Measurements from ENCODE around the gene CFP. TPM values are rescaled to one million over a fixed set of nuclear protein-coding genes. Genes with fewer than 3 reads are reported as not detected.
"Not testable (repeated sequence)": the region's sequence is repeated elsewhere in the genome, so short reads cannot be mapped to it uniquely, and the experiment has no call there.

The CFP gene
- total RNA-seq, 4 donors from 2014 or later = 3.0 to 7.6 (median 4.5) TPM

DNA sequence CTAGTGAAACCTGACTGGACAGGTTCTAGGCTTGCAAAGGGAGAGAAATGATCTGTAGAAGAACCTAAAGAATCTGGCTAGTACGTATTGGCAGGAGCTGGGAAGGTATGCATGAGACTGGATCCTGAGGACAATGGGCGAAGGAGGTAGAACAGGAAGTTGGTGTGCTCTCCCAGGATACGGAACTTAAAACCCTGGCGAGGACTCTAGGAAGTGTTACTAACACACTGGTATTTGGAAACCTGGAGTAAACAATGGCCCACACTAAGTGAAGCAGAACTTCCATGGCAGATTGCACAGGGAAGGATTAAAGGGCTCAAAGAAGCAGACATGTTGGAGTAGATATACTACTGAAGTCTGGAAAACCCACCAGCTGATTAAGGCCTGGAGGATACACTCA is 19.2 kb downstream of the CFP start:
- intact Hi-C loops (cut with DNase I; ENCODE audit: low total_unique reads) = no loop called here
- DNase-seq (ENCODE audit: low spot score in 2 of 2) = peak in 1 of 2 donors; percentile 42
- no peak for TF ChIP-seq POLR2A (IDR thresholded peaks at IDR 0.05)
- TF ChIP-seq, protein P1, sequence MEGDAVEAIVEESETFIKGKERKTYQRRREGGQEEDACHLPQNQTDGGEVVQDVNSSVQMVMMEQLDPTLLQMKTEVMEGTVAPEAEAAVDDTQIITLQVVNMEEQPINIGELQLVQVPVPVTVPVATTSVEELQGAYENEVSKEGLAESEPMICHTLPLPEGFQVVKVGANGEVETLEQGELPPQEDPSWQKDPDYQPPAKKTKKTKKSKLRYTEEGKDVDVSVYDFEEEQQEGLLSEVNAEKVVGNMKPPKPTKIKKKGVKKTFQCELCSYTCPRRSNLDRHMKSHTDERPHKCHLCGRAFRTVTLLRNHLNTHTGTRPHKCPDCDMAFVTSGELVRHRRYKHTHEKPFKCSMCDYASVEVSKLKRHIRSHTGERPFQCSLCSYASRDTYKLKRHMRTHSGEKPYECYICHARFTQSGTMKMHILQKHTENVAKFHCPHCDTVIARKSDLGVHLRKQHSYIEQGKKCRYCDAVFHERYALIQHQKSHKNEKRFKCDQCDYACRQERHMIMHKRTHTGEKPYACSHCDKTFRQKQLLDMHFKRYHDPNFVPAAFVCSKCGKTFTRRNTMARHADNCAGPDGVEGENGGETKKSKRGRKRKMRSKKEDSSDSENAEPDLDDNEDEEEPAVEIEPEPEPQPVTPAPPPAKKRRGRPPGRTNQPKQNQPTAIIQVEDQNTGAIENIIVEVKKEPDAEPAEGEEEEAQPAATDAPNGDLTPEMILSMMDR (IDR thresholded peaks at IDR 0.05) = no peak
- no peak overlapping the region for H3K4me3 ChIP-seq (ENCODE audit: low read depth, poor library complexity, severe bottlenecking)
- WGBS, 2 donors = 75 to 88% methylated on average over 4 of the region's 4 CpGs

- no peak for TF ChIP-seq POLR2A (IDR thresholded peaks at IDR 0.05)
- TF ChIP-seq, protein P1 (IDR thresholded peaks at IDR 0.05) = no peak
- H3K4me3 ChIP-seq (ENCODE audit: low read depth, poor library complexity, severe bottlenecking) = no peak overlapping the region
- peak in 1 of 2 donors; percentile 78 for DNase-seq (ENCODE audit: low spot score in 2 of 2)
- intact Hi-C loops (cut with DNase I; ENCODE audit: low total_unique reads) = no loop called here
- 51 to 62% methylated on average over 7 to 9 of the region's 9 CpGs for WGBS, 2 donors
Observed at GRCh38 chrX:47608130-47608810, 21.5 kb downstream of the CFP start.

DNA sequence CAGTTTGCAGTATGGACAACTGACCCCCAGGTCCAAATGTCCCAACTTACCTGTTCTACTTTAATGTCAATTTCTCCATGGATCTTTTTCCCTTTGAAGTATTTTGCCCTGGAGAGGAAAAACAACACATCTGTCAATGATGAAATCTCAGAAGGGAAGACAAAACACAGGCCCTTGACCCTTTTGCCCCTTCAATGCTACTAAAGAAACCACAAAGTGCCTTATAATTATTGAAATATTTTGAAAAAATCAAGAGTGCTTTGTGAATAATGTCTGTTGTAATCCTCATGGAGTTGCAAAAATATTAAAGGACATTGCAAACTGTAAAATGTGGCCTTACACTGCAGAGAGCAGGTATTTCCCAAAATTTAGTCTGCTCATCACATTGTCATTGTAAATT is 22.6 kb downstream of the CFP start:
- intact Hi-C loops (cut with DNase I; ENCODE audit: low total_unique reads) = no loop called here
- DNase-seq (ENCODE audit: low spot score in 2 of 2) = no peak
- TF ChIP-seq POLR2A (IDR thresholded peaks at IDR 0.05) = no peak
- TF ChIP-seq, protein P1 (IDR thresholded peaks at IDR 0.05) = no peak
- H3K4me3 ChIP-seq (ENCODE audit: low read depth, poor library complexity, severe bottlenecking) = no peak overlapping the region

DNA sequence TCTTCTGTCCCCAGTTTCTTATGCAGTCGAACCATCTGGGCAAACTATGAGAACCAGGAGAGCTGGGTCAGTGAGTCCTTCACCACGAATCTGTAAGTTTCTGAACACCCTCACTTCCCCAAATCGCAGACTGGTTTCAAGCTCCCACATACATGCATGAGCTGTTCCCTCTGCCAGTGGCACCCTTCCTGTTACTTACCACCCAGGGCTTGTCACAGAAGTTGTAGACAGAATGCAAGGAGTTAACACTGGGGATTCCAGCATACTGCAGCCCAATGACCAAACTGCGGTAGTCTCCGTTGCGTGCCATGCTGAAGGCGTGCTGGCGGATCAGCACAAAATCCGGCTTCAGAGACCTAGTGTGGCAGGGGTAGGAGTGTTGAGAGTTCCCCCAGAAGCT is 24.7 kb downstream of the CFP start:
- intact Hi-C loops (cut with DNase I; ENCODE audit: low total_unique reads) = no loop called here
- TF ChIP-seq, protein P1 (IDR thresholded peaks at IDR 0.05) = no peak
- no peak for TF ChIP-seq POLR2A (IDR thresholded peaks at IDR 0.05)
- peak in 1 of 2 donors; percentile 57 for DNase-seq (ENCODE audit: low spot score in 2 of 2)
- 60 to 70% methylated on average over 3 to 9 of the region's 9 CpGs for WGBS, 2 donors
- H3K4me3 ChIP-seq (ENCODE audit: low read depth, poor library complexity, severe bottlenecking) = no peak overlapping the region

DNA sequence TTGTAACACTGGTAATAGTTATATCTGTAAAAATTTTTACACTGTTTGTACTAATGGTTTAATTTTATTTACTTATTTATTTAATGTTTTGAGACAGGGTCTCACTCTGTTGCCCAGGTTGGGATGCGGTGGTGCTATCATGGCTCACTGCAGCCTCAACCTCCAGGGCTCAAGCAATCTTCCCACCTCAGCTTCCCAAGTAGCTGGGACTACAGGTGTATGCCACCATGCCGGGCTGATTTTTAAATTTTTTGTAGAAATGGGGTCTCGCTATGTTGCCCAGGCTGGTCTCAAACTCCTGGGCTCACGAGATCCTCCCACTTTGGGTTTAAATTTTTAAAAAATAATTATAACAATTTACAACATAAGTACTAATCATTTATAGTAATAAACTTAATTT is 26.6 kb downstream of the CFP start:
- intact Hi-C loops (cut with DNase I; ENCODE audit: low total_unique reads); DNase-seq (ENCODE audit: low spot score in 2 of 2); H3K4me3 ChIP-seq (ENCODE audit: low read depth, poor library complexity, severe bottlenecking): not testable (repeated sequence)
- WGBS, 2 donors = 92 to 97% methylated on average over 4 of the region's 4 CpGs

DNA sequence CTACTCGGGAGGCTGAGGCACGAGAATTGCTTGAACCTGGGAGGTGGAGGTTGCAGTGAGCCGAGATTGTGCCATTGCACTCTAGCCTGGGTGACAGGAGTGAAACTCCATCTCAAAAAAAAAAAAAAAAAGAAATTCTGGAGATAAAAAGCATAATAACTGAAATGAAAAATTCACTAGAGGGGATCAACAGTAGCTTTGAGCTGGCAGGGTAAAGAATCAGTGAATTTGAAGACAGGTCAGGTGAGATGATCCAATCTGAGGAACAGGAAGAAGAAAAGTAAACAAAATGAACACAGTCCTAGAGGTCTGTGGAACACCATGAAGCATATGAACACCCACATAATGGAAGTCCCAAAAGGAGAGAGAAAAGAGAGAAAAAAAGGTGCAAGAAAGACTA is 32.5 kb downstream of the CFP start:
- 76 to 93% methylated on average over 3 of the region's 3 CpGs for WGBS, 2 donors
- TF ChIP-seq, protein P1 (IDR thresholded peaks at IDR 0.05) = no peak
- no peak for TF ChIP-seq POLR2A (IDR thresholded peaks at IDR 0.05)
- intact Hi-C loops (cut with DNase I; ENCODE audit: low total_unique reads) = no loop called here
- H3K4me3 ChIP-seq (ENCODE audit: low read depth, poor library complexity, severe bottlenecking) = no peak overlapping the region
- no peak for DNase-seq (ENCODE audit: low spot score in 2 of 2)
